NCI-H2081 (cell line): ENCODE measurements around the gene APOC3.

ENCODE experiments used
- DNase-seq, 2 experiments: peaks; one replicate each; lab custom pipeline; 2025; lab: John Stamatoyannopoulos, UW

APOC3 gene

DNA sequence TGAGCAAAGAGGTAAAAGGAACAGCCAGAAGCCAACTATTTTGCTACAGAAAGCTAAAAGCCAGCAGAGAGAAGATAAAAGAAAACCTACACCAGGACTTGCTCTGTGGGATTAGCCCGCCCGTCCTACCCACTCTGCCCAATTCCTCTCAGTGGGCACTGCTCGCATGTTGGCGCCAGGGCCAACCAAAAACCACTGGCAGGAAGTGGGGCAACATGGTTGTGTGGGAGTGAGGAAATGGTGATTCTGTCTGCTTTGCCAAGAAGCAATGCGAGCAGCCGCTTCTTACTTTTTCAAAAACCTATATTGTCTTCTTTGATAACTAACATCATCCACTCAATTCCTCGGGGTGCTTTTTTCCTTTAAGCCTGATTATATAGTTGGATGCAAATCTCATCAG, 21.9 kb downstream of the APOC3 start:
- DNase-seq, result no peak

DNA sequence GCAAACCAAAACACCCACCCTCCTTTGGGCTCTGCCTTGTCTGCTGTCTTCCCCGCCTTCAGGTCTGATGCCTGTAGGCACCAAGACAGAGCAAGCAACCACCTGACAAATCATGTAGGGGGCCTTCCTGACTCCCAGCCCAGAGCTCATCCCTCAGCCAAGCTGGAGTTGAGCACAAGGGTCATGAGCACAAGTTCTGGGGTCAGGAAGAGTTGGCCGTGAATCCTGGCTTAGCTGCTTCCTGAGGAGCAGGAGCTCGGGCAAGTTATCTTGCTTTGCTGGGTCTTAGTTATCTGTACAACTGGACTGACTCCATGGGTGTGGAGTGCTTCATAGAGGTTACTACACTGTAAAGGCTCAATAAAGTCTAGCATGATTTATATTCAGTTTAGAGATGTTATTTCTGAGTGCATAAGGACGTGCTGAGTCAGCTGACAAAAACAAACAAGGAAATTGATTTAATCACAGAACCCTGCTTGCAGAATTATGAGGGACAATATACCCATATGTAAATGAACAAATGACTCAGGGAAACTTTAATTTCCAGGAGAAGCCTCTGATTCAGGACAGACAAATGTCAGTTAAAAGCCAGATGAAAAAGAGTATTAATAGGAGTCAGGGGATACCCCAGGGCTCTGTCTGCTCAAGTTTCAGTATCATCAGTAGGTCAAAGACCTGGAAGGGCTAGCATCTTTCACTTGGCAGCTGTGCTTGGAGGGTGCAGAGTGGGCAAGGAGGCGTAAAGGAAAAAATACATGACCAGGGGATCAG, 22.7 kb downstream of the APOC3 start:
- no peak for DNase-seq

DNA sequence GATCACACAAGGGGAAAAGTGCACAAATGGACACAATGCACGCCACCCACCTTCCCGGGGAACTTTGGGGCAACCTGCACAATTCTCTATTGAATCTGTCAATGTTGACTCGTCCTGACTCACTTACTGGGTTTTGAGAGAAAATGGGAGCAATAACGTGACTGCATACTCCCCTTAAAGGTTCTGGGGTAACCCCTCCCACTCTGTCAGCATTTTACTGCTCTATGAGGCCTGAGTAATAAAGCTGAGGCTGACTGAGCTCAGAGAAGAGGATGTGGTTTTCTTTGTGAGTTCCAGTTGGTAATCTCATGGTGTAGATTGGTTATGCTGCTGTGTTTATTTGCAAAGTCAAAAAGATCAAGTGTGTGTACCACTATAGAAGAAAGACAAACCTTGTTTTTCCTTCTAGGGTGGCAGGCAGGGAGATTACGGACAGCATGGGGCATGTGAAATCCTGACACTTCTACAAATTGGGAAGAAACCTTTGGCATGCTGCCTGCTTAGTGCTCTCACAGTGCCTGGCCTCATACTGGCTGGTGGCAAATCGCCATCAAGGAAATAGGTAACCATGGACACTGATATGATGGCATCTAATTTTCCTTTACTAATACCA, 23.9 kb downstream of the APOC3 start:
- DNase-seq, result peak in 1 of 2 experiments; percentile 34

DNA sequence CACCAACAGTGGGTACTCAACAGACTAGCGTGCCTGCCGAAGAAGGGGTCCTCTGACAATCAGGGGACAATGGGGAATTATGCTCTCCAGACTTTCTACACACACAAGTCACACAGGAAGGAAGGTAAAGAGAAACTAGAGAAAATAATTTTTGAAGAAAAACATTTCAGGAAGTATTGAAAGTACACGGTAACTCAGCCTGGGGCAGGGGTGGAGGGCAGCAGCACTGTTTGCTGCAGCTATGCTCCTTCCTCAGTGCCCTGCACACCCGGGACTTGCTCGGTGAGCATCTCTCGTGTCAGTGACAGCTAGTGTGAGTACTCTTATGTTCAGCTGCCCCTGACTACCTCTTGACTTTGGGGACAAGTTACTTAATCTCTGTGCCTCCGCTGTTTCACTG, 25.7 kb downstream of the APOC3 start:
- no peak for DNase-seq

DNA sequence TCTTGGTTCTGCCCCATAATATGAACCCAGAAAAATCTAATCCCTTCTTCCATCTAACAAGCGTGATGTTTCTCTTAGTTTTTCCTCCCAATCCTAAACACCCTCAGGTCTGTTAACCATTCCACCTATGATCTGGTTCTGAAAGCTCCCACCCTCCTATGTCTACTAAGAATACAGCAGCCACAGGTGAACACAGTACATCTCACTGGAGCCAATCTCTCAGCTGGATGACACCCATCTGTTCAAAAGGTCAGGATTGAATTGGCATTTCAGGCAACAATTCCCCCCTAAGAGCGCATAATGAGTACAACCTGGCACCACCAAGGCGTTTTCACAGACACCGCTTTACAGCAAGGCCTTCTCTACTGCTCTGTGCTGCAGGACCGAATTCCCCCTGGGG, 26.7 kb downstream of the APOC3 start:
- no peak for DNase-seq

DNA sequence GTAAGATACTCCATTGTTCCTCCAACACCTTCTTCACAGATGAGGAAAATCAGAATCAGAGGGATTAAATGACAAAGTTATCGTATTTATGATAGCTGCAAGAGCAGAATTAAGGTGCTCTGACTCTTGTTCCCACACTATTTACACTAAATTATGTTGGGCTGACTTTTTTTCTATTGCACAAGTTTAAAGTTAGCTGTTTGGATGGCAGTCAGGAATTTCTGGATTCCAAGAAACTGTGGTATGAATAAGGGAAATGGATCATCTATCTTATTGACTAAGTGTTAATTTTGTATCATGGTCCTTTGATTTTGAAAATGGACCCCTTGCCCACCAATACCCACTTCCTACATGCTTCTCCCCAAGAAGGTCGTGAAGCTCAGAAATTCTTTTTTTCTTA, 27.6 kb downstream of the APOC3 start:
- no peak for DNase-seq

DNA sequence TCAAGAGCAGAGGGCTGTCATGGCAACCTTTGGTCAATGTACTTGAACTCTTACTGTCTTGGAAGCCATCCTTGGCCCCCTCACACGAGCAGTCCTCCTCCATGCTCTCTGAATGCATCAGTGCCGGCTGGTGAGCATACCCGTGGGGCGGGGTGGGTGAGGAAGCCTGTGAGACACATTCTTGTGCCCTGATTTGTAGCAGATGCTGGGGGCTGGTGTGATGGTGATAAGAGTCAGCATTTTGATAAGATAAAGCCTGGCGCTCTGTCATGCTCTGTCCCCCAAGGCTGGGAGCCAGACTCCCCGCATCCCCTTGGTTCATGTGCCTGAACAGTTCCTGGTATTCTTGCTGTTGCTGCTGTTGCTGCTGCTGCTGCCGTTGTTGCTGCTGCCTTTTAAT, 28.2 kb downstream of the APOC3 start:
- DNase-seq, result no peak

DNA sequence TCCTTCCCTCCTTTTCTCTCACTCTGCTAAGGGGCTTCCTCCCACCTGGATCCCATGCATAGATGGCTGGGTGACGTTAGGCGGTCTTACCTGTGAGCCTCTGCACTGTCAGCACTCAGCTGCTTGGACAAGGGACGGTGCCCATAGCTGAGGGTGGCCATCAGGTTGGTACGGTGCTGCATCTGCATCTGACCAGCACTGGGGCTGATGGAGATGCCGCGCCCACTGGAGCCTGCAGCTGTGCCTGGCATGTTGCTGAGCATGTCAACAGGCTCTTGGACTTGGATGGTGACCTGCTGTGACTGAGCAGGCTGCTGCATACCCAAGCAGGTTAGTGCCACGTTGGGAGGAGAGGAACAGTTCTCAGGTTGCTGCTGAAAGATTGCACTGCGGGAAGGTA, 29.5 kb downstream of the APOC3 start:
- DNase-seq, result no peak

DNA sequence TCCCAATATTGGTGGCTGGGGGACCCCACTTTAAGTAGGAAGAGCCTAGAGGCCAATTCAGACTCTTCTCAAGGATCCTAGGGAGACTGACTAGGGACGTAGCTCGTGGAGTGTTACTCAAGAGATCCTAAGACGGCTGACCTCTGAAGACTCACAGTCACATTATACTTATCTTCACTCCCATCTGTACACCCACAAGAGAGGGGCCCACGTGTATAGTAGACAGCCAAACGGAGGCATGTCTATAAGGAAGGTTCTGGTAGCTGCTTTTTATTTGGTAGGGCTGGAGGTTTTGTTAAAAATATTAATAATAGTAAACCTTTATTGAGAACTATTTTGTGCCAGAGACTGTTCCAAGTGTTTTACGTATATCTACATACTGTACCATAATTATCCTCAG, 30.6 kb downstream of the APOC3 start:
- DNase-seq, result no peak

DNA sequence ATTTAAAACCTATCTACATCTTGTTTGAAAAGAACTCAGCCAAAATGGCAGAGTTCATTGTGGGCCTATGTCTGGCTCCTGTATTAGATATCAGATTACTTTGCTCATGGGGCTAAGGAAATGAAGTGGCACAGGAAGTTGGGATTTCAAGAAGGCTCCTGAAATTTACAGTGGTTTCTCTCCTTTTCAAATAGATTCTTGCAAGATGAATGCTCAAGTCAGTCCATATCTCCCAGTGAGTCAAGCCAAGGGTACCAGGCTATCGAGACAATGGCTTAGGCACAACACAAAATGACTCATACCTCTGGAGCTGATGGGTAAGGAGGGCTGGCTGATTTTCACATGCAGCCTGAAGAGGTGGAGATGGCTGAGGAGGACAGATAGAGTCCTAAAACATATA, 31.8 kb downstream of the APOC3 start:
- no peak for DNase-seq

DNA sequence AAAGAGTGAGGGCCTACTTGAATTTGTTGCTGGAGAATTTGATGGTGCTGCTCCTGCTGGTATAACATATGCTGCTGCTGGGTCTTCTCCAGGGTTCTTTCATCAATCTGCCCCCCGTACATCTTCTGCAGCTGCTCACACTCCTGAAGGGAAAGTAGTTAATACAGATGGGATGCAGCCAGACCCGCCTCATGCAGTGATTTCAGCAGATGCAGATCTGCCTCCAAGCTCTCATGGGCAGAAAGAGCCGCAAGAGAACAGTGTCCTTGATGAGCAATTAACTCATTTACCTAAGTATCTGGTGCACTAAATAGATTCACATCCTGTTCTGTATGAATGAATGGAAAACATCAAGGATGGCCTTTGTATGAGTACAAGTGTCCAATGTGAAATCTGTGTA, 32.5 kb downstream of the APOC3 start:
- DNase-seq, result no peak

DNA sequence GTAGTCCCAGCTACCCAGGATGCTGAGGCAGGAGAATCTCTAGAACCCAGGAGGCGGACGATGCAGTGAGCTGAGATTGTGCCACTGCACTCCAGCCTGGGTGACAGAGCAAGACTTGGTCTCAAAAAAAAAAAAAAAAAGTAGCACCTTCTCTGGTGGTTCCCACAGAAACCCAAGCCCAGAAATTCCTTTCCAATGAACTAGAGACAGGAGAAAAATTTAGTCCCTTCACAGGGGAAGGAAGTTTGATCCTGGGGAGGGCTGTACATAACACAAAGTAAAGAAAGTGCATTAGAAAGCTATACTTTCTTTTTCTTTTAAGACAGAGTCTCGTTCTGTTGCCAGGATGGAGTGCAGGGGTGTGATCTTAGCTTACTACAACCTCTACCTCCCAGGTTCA, 33.2 kb downstream of the APOC3 start:
- DNase-seq, result no peak

DNA sequence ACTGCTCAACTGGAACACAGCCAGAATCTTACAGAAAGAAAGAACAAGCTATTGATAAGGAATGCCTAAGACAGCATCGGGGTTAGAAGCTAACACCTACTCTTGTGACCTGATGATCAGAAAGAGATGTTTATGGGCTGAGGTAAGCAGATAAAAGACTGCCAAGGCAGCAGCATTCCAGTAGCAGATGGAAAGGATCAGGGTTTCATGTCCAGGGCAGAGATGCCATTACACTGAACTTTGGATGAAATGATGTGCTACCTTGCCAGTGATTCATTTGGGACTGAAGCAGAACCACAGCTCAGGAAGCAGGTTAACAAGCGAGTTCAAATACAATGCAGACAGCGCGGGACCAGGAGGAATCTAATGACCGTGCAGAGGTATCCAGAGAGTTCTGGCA, 34.8 kb downstream of the APOC3 start:
- no peak for DNase-seq

DNA sequence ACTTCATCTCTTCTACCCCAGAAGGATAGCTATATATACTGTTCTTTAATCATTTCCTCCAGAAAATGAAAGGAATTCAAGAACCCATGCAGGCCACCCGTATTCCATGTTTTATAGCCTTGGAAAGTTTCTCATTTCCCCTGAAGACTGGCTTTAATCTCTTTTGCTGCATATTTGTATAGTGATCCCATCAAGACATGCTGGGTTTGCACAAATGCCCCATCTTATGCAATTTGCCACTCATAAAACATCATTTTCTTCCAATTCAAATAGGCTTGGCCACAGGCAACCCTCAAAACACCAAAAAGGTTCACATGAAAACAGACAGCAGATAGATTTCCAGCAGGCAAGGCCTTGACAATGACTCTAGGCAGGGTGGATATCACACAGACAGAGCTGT, 36.0 kb downstream of the APOC3 start:
- no peak for DNase-seq

DNA sequence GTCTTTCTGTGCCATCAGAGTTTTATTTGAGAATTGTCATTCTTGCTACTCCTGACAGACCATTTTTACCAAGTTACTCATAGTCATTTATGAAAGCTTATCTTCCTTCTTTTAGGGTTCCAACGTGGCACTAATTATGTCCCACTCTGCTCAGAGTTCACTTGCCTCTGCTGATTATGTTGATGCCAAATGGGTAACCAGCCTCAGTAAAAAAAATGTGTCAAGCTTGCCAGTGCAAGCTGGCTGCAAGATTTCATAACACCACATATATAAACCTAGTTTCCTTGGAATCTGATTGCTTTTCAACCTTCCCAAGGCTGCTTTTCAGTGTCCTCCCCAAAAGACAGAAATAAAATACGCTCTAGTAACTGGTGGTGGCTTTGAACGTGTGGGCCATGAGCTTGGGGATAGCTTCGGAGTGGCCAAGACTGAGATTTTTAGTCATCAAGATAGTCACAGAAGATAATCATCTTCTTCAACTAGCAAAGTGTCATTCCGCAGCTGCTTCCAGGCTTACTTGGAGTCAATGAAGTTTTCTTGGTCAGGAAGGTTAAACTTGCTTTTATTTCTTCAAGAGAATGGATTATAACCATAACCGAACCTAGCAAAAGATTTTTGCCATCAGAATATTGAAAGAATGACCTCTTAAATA, 37.2 kb downstream of the APOC3 start:
- DNase-seq, result no peak

DNA sequence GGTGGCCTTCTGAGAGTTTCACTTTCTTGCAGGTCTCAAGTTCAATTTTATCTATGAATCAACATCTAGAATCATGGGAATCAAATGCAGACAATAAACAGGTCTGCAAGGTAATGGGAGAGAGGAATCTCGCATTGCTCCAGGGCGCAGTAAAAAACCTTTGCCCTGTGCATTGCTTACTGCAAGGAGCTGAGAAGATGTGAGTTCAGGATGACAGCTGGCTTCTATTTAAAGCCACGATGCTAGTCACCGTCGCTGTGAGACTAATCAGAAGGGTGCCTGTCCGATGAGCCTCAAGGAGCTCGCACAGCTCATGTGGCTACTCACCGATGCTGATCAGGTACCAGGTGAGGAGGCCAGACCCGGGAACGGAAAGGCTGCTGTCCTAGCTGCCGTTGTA, 37.9 kb downstream of the APOC3 start:
- no peak for DNase-seq

DNA sequence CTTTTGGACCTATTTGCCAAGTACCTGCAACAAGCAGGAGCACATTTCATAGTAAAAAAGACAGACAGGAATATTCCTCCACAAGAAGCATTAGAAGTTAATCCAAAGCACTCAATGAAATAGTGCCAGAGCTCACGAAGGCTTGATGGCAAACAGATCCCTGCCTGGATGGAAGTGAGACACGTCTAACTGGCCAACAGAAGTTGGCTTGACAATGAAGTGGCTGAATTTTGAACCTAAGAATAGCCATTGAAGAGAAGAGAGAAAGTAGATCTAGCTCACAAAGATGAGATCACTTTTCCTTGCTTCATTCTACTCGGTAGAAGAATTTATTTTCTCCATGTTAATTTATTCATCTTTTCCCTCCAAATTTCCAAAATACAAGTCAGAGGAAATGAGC, 38.4 kb downstream of the APOC3 start:
- no peak for DNase-seq

DNA sequence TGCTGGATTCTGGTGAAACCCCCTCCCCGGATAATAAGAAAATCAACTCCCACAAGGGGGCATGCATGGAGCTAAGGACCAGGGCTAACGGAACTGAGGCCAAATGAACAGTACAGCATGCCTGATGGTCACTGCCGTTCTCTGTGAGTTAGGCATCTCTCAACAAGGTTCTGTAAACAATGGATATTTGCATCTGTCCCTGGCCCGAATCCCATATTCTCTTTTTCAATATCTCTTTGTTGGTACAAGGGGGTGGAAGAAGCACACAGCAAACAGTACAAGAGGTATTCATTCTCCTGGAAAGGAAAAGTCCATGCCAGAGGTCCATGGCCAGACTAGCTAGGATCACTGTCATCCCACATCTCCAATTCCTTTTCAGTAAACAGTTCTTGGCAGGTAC, 39.9 kb downstream of the APOC3 start:
- DNase-seq, result no peak

DNA sequence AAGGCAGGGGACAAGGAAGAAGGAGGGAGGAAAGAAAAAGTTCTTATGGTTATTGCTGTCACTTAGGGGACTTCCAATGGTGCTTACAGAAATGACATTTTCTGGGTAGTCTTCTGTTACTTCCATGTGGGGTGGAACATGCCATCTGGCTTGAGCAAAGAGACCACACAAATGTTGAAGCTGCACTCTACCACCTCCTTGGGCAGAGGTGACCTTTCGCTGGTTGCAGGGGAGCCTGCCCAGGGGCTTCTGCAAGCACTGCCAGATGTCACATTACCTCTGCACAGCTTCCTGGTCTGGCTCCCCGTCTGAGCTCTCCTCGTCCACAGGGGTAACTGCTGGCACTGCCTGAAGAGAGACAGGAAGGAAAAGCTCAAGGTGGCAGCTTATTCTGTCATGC, 40.3 kb downstream of the APOC3 start:
- no peak for DNase-seq

DNA sequence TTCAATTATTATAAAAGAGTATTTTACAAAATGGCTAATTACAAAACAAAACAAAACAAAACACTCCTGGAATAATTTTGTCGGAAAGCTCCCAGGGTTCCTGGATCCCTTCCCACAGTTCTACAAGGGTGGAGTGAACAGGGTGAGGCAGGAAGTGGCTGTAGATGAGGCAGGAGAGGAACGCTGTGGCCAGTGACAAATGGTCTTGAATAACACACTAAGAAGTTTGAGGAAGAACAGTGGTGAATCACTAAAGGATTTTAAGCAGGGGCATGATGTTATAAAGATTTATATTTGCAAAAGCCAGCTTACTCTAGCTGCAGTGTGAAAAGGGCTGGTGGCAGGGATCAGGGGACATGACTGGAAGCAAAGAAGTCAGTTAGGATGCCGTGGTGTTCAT, 41.5 kb downstream of the APOC3 start:
- no peak for DNase-seq

DNA sequence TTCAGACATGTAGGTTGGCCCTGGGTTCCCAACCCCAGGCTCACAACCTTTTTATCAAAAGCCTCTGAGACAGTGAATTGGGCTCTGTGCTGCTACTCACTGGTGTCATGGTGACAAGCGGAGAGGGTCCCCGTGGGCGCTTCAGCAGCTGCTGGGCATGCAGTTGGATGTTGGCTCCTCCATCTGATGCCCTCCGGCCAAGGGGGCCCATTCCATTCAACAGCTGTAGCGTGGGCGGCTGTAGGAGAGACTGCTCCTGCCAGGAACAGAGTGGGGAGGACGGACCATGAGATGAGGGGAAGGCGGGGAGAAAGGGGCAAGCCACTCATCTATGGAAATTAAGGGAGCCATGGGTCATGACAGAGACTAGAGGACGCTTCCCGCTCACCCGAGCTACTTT, 43.7 kb downstream of the APOC3 start:
- no peak for DNase-seq

DNA sequence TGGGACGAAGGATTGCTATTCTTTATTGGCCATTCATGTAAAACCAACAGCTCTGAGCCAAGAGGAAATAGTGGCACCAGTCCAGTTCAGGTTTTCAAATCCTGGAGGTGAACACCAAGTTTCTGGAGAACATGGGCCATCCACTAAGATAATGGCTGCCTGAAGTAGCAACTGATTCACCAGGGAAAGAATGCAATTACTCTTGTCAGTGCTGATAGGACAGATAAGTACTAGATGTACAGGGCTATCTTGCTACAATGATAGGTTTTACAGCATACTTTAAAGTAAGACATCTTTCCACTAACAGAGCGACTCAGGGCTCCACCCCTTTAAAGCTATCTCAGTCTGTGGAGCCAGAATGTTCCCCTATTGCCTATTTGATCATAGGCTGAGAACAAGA, 44.5 kb downstream of the APOC3 start:
- no peak for DNase-seq

DNA sequence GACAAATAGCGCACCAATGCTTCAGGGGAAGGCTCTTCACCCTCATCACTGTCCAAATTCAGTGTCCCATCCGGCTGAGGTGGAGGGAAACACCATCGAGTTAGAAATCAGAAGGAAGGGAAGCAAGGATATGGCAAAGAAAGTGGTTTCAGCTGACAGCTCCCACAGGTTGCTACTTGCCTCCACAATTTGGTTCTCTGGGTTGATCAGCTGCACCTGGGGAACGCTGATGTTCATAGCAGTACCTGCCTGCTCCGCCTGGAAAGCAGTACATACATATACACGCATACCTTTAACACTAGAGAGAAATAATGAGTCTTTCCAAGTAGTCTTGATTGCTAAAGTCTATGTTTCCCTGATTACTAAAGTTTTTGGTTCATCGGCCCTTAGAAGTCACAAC, 45.5 kb downstream of the APOC3 start:
- DNase-seq, result no peak

DNA sequence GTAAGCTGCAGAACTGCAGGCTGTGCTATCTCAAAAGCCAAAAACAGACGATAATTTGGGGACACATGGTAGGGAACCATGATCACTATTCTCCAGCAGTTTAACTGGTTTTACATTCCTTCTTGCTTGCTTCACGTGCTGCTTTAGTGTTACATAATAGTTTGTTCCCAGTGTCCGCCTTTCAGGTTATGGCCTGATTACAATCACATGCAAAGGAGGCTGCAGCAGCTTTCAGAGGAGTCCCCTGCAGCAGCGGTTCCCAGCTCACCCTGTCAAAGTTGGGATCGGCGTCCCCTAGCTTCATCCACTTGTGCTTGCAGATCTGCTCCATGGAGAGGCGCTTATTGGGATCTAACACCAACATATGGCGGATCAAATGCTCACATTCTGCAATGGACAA, 46.9 kb downstream of the APOC3 start:
- DNase-seq, result no peak
